AG09309 (cell line): ENCODE data around the gene ADAP1.

Experiments
- DNase-seq: peaks from one replicate; pipeline ENCODE4 v3.0.0-alpha.2; 2010; ENCODE audit warnings: low read depth
- H3K4me3 ChIP-seq: 2 replicates; pipeline ENCODE4 v1.5.1; 2011; ENCODE audit warnings: mild to moderate bottlenecking, low read depth, low read length, moderate library complexity; ENCODE audit not compliant: control insufficient read depth
- TF ChIP-seq, protein P1 (sequence below): IDR thresholded peaks from 2 replicates; pipeline ENCODE4 v1.5.1; 2011; ENCODE audit warnings: mild to moderate bottlenecking, low read depth, low read length, inconsistent platforms; ENCODE audit not compliant: insufficient read depth, control insufficient read depth; ENCODE audit errors: missing control alignments

Gene ADAP1

DNA sequence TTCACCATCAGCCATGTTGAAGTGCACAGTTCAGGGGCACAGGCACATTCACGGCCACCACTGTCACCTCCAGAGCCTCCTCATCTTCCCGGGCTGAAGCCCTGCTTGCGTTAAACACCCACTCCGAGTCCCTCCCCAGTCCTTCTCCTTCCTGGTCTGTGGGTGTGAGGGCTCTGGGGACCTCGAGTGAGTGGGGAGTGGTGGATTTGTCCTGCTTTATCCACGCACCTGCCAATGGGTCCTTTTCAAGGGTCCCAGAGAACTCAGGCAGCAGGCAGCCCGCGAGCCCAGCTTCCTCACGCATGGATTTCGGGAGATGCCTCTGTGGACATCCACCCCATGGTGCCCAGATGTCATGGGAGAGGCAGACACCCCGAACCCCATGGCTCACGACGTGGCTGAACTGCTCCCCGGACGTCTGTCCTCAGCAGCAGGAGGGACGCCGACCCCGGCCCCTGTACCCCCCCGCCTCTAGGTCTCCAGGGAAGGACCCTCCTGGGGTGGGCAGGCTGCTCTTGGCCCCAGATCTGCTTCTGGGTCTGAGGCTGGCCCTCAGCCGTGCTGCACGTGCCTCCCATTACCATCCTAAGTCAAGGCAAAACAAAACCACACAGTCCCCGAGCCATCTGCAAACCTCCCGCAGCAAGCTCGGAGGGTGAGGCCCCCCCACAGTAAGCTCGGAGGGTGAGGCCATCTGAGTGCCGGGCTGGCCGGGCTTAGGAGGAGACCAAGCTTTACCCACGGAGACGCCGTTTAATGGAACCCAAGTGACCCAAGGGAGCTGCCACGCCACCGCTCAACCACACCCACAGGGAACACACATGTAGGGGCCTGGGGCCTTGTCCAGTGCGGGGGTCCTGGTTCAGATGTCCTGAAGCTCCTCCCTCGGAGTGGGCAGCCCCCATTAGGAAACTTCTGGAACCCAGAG, 37.5 kb upstream of the ADAP1 start:
- no peak for DNase-seq
- TF ChIP-seq, protein P1, sequence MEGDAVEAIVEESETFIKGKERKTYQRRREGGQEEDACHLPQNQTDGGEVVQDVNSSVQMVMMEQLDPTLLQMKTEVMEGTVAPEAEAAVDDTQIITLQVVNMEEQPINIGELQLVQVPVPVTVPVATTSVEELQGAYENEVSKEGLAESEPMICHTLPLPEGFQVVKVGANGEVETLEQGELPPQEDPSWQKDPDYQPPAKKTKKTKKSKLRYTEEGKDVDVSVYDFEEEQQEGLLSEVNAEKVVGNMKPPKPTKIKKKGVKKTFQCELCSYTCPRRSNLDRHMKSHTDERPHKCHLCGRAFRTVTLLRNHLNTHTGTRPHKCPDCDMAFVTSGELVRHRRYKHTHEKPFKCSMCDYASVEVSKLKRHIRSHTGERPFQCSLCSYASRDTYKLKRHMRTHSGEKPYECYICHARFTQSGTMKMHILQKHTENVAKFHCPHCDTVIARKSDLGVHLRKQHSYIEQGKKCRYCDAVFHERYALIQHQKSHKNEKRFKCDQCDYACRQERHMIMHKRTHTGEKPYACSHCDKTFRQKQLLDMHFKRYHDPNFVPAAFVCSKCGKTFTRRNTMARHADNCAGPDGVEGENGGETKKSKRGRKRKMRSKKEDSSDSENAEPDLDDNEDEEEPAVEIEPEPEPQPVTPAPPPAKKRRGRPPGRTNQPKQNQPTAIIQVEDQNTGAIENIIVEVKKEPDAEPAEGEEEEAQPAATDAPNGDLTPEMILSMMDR, result no peak
- no peak overlapping the region for H3K4me3 ChIP-seq

DNA sequence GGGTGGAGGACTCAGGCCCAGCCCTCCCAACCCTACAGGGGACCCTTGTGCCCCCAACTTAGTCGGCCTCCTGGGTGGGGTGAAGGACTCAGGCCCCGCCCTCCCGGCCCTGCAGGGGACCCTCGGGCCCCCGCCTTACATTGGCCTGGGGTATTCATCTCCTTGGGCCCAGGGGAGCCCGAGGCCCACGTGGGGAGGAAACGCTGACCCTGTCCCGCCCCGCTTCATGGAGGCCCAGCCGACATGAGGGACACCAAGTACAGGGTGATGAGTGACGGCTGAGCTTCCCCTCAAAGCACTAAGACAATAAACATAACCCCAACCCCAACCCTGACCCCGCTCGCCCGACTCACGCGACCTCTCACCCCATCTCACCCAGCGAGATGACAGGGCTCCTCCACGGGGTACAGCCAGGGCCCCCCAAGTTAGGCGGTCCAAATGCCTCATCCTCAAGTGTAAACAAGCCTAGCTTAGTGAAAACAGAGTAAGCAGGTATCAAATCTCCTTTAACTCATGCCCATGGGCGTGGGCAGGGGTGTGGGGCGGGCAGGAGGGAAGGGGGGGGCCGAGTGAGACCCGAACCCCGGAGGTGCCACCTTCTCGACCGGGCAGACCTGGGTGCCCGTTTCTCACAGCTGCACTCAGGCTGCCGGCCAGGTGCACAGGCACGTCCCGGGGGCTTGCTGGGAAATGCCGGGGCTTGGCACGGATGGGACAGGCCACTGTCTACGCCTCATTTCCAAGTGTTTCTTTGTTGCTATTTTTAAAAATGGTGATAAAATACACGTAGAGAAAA, 36.7 kb upstream of the ADAP1 start:
- DNase-seq, result no peak
- TF ChIP-seq, protein P1, result no peak
- no peak overlapping the region for H3K4me3 ChIP-seq

DNA sequence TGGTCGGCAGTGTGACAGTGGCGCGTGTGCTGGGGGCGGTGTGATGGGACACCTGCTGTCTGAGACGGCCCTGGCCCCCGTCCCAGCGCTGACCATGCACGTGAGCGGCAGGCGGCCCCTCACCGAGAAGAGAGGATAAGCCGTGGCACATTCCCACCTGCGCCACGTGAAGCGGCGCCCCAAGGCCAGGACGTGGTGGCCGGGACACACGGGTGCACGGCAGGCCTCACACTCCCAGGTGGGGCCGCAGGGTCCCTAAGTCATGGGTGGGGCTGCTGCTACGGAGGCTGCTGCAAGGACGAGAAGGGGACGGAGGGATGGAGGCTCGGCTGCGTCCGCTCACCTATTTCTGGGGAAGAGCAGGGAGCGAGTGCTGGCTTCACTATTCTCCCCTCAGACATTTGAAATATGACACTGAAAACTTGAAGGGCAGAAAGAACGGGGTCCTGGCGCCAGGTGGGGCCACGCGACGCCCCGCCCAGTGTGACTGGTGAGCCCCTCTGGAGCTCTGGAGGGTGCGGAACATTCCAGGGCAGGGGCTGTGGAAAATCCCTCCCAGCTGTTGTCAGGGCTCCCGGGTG, 36.0 kb upstream of the ADAP1 start:
- DNase-seq, result no peak
- TF ChIP-seq, protein P1, result no peak
- H3K4me3 ChIP-seq, result no peak overlapping the region

DNA sequence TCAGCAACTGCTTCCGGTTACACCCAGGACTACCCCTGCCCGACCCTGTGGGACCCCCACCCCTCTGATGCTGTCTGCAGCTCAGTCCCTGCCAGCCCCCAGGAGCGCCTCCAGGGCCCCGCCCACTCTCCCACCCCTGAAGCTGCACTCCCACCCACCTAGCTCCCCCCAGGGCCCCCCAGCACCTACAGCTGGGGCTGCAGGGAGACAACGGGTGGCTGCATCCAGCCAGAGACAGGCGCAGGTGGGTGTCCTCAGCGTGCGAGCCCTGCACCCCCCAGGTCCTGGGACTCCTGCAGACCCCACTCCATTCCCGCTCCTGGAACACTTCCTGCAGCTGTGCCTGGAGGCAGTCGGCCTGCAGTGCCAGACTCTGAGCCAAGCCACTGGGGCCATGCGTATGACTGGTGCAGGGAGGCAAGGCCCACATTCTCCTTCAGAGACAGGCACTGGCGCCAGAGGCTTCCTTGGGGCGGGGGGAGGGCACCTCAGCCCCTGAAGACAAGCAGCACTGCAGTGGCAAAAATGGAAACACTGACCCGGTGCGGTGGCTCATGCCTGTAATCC, 34.6 kb upstream of the ADAP1 start:
- no peak overlapping the region for H3K4me3 ChIP-seq
- DNase-seq, result no peak
- TF ChIP-seq, protein P1, result no peak

DNA sequence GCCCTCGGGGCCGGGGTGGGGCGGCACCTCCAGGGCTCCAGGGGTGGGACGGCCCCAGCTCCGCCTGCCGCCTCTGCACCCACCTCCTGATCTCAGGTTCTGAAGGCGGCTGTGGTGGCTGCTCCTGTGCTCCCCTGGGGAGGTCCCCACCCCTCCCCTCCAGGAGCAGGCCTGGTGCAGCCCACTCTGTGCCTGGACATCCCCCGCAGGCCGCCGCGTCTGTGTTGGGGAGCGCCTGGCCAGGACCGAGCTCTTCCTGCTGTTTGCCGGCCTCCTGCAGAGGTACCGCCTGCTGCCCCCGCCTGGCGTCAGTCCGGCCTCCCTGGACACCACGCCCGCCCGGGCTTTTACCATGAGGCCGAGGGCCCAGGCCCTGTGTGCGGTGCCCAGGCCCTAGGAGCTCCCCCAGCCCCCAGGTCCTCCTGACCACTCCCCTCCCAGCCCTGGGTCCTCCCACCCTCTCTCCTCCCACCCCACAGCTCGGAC, 34.0 kb upstream of the ADAP1 start:
- DNase-seq, result no peak
- no peak overlapping the region for H3K4me3 ChIP-seq
- TF ChIP-seq, protein P1, result no peak

DNA sequence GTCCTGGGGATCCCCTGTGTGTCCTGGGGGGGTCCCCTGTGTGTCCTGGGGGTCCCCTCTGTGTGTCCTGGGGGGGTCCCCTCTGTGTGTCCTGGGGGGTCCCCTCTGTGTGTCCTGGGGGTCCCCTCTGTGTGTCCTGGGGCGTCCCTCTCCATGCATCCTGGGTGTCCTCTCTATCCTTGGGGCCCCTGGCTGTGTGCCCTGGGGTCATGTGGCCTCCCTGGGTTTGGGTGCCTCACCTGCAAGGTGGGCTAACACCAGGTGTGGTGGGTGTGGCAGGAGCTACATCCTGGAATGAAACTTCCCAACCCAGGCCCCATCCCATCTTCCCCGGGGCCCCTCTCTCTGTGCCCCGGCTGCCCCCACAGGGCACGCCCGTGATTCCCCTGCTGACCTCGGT, 33.4 kb upstream of the ADAP1 start:
- H3K4me3 ChIP-seq, result no peak overlapping the region
- TF ChIP-seq, protein P1, result no peak
- no peak for DNase-seq
